Suprapubic skin (tissue), 3 donors: ENCODE data around the gene C1QL1.

Source experiments
- CTCF ChIP-seq, 2 donors: fragments of 200-600 bp in 1 of 2; fragments of 450-650 bp in 1 of 2; sonication (generic) in 1 of 2; IDR thresholded peaks; one replicate each; pipeline ENCODE4 v1.5.1; 2016 to 2019; ENCODE audit warnings: antibody characterized with exemption in 2 of 2, mild to moderate bottlenecking in 1 of 2, moderate library complexity in 1 of 2
- EP300 ChIP-seq: sonication (generic); formaldehyde crosslinking; IDR thresholded peaks from one replicate; pipeline ENCODE4 v1.6.1; 2017; ENCODE audit warnings: antibody characterized with exemption

- no peak for TF ChIP-seq CTCF (IDR thresholded peaks at IDR 0.05)
- no peak for TF ChIP-seq EP300
Observed at GRCh38 chr17:44959821-44960531, 8.1 kb downstream of the C1QL1 start.
